Esophagus muscularis mucosa (tissue), 4 donors: ENCODE results near the gene RUNX3. TPM values are rescaled to one million over a fixed set of nuclear protein-coding genes. Genes with fewer than 3 reads are reported as not detected.

Experiments used
- DNase-seq: peaks from one replicate; pipeline ENCODE4 v3.0.0-alpha.2; 2017; ENCODE audit errors: extremely low spot score
- H3K27ac ChIP-seq, 4 donors: fragments of 200-600 bp; sonication (generic); replicated peaks in 1 of 4; 1 replicate in 3 of 4; 2 replicates in 1 of 4; pipeline ENCODE4 v1.5.1; 2016 to 2019; ENCODE audit warnings: mild to moderate bottlenecking in 1 of 4
- H3K27me3 ChIP-seq, 4 donors: fragments of 200-600 bp; sonication (generic); one replicate each; pipeline versions ENCODE4 v1.5.1 to v1.6.0; 2016 to 2019
- H3K36me3 ChIP-seq, 4 donors: fragments of 200-600 bp; sonication (generic); one replicate each; pipeline ENCODE4 v1.5.1; 2016 to 2019
- H3K4me1 ChIP-seq, 4 donors: fragments of 200-600 bp; sonication (generic); one replicate each; pipeline ENCODE4 v1.5.1; 2016 to 2019
- H3K4me3 ChIP-seq, 4 donors: fragments of 200-600 bp; sonication (generic); 1 replicate in 2 of 4; 2 replicates in 2 of 4; pipeline ENCODE4 v1.5.1; 2016 to 2019; ENCODE audit warnings: mild to moderate bottlenecking in 4 of 4, moderate library complexity in 1 of 4
- H3K9me3 ChIP-seq, 4 donors: fragments of 200-600 bp; sonication (generic); 1 replicate in 3 of 4; 2 replicates in 1 of 4; pipeline ENCODE4 v1.5.1; 2016 to 2019
- CTCF ChIP-seq, 3 experiments: fragments of 200-600 bp in 2 of 3; fragments of 450-650 bp in 1 of 3; sonication (generic) in 2 of 3; IDR thresholded peaks; one replicate each; pipeline ENCODE4 v1.5.1; 2017 to 2019; ENCODE audit warnings: antibody characterized with exemption in 3 of 3, mild to moderate bottlenecking in 2 of 3, moderate library complexity in 1 of 3
- EP300 ChIP-seq: sonication (generic); formaldehyde crosslinking; IDR thresholded peaks from one replicate; pipeline ENCODE4 v1.6.1; 2017; ENCODE audit warnings: antibody characterized with exemption
- POLR2A ChIP-seq: fragments of 450-650 bp; IDR thresholded peaks from one replicate; pipeline ENCODE4 v1.6.1; 2017; ENCODE audit warnings: antibody characterized with exemption, moderate library complexity, mild to moderate bottlenecking, low read depth
- POLR2AphosphoS5 ChIP-seq, 2 donors: sonication (generic); formaldehyde crosslinking; IDR thresholded peaks; one replicate each; pipeline ENCODE4 v1.6.1; 2017; ENCODE audit warnings: antibody characterized with exemption in 2 of 2
- WGBS: methylation state at CpG from one replicate; pipeline ENCODE4 v1.1.5; 2018; 5-methylcytosine and 5-hydroxymethylcytosine counted together
- intact Hi-C: fragments of 100-400 bp; cut with DNase I; formaldehyde crosslinking; loops from one replicate; pipeline ENCODE4 v1.15.1; 2023
- total RNA-seq, 4 donors: library from RNA; depleted of rRNA; stranded (reverse); fragments of >200 nt; gene quantifications; one replicate each; pipeline versions ENCODE4 v1.1.0 to v1.2.1, GENCODE V29; 2016

The RUNX3 gene
- total RNA-seq, 4 donors from 2014 or later: 0.91 to 4.4 (median 2.3) TPM

- H3K36me3 ChIP-seq: no peaks in the 10 kb centered on the region
- DNase-seq: no peak
- H3K27me3 ChIP-seq: peaks cover 0 to 37% (median 0%) of the 10 kb centered on the region in 4 donors
- 84% methylated on average over 19 of the region's 19 CpGs for WGBS
- intact Hi-C loops: no loop called here
- TF ChIP-seq POLR2A (no peak), EP300 (no peak), POLR2AphosphoS5 (IDR thresholded peaks at IDR 0.05) (no peak), CTCF (IDR thresholded peaks at IDR 0.05) (no peak)
- no peaks in the 10 kb centered on the region for H3K4me1 ChIP-seq
- no peak overlapping the region for H3K27ac ChIP-seq
- H3K9me3 ChIP-seq: no peaks in the 10 kb centered on the region
- no peak overlapping the region for H3K4me3 ChIP-seq
These were observed 57.8 kb downstream of the RUNX3 start for GRCh38 chr1:24872061-24872850.

GRCh38 chr1:24871306-24871901 lies 58.7 kb downstream of the RUNX3 start:
- Histone ChIP-seq H3K9me3 (no peaks in the 10 kb centered on the region), H3K4me1 (no peaks in the 10 kb centered on the region), H3K27me3 (peaks cover 0 to 45% (median 2%) of the 10 kb centered on the region in 4 donors), H3K27ac (no peak overlapping the region), H3K36me3 (no peaks in the 10 kb centered on the region), H3K4me3 (no peak overlapping the region)
- no peak for DNase-seq
- TF ChIP-seq CTCF (IDR thresholded peaks at IDR 0.05): no peak
- no peak for TF ChIP-seq POLR2AphosphoS5 (IDR thresholded peaks at IDR 0.05)
- no peak for TF ChIP-seq EP300
- TF ChIP-seq POLR2A: no peak
- intact Hi-C loops: no loop called here
- 86% methylated on average over 11 of the region's 11 CpGs for WGBS

GRCh38 chr1:24870551-24871195 lies 59.4 kb downstream of the RUNX3 start:
- no peak overlapping the region for H3K4me3 ChIP-seq
- TF ChIP-seq POLR2A (no peak), CTCF (IDR thresholded peaks at IDR 0.05) (no peak), POLR2AphosphoS5 (IDR thresholded peaks at IDR 0.05) (no peak)
- H3K4me1 ChIP-seq: no peaks in the 10 kb centered on the region
- no peaks in the 10 kb centered on the region for H3K36me3 ChIP-seq
- 61% methylated on average over 20 of the region's 20 CpGs for WGBS
- H3K9me3 ChIP-seq: no peaks in the 10 kb centered on the region
- intact Hi-C loops: no loop called here
- peaks cover 0 to 52% (median 2%) of the 10 kb centered on the region in 4 donors for H3K27me3 ChIP-seq
- no peak for DNase-seq
- H3K27ac ChIP-seq: no peak overlapping the region

DNA sequence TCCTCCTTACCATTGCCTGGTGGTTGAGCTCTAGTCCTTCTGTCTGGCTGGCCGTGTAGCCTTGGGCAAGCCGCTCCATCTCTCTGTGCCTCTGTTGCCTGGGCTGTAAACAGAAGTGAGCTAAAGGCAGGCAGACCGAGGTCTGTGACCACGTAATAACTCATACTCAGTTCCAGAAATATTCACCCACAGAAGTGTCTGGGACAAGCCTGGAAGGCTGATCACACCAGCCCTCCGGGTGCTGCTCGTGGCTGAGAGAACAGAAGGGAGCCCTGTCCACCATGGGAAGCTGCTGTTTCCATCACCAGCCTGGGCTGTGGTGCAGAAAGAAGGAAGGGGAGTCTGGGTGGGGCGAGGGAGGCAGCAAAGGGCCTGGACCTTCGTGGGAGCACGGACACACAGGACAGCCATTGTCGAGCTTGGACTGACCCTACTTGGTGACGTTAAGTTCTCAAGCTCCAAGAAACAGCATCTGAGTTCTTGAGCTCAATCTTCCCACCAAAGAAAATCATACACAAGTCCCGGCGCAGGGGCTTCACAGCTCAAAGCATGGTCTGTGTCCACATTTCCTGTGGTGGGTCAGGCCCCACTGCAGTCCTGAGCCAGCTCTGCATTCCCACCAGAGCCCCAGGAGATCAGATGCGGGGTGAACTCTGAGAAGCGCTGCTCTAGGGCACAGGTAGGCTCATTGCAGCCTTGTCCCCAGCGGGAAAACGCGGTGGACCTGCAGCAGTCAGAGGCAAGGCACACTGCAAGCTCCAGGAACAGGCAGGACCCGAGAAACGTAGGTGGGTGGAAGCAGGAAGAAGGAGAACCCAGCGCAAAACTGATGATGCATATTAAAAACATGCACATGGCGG lies 61.8 kb downstream of the RUNX3 start:
- H3K4me1 ChIP-seq: no peaks in the 10 kb centered on the region
- H3K27me3 ChIP-seq: peaks cover 0 to 69% (median 2%) of the 10 kb centered on the region in 4 donors
- H3K36me3 ChIP-seq: no peaks in the 10 kb centered on the region
- no peak overlapping the region for H3K27ac ChIP-seq
- intact Hi-C loops: no loop called here
- TF ChIP-seq POLR2AphosphoS5 (IDR thresholded peaks at IDR 0.05) (no peak), EP300 (no peak), POLR2A (no peak), CTCF (IDR thresholded peaks at IDR 0.05) (no peak)
- 83% methylated on average over 17 of the region's 22 CpGs for WGBS
- no peak overlapping the region for H3K4me3 ChIP-seq
- H3K9me3 ChIP-seq: no peaks in the 10 kb centered on the region
- DNase-seq: peak; percentile 74
